GM23338 (cell line): ENCODE measurements around the gene GPC5. TPM values are rescaled to one million over a fixed set of nuclear protein-coding genes. Genes with fewer than 3 reads are reported as not detected.

Experiments used
- ATAC-seq: fragments of 200-7000 bp; cut with Tn5 transposase; 3 replicates; pipeline ENCODE4 v1.9.1; 2020
- DNase-seq: peaks from one replicate; pipeline ENCODE4 v3.0.0-alpha.2; 2015; ENCODE audit warnings: low spot score
- H2AFZ ChIP-seq: fragments of 200-600 bp; sonication (generic); 2 replicates; pipeline ENCODE4 v1.8.0; 2016; ENCODE audit warnings: antibody characterized with exemption, mild to moderate bottlenecking, moderate library complexity
- H3F3A ChIP-seq: fragments of 200-600 bp; sonication (generic); replicated peaks from 2 replicates; pipeline ENCODE4 v1.8.0; 2017; ENCODE audit warnings: antibody characterized with exemption, mixed run types, low read depth
- H3K27ac ChIP-seq: fragments of 200-600 bp; sonication (generic); 2 replicates; pipeline ENCODE4 v1.6.1; 2016; ENCODE audit warnings: low read depth
- H3K27me3 ChIP-seq: fragments of 200-600 bp; sonication (generic); 2 replicates; pipeline ENCODE4 v1.8.0; 2016; ENCODE audit warnings: mild to moderate bottlenecking, mixed run types, moderate library complexity; ENCODE audit not compliant: insufficient read depth
- H3K36me3 ChIP-seq: fragments of 200-600 bp; sonication (generic); 2 replicates; pipeline ENCODE4 v1.8.0; 2016; ENCODE audit warnings: mild to moderate bottlenecking; ENCODE audit not compliant: insufficient read depth
- H3K4me1 ChIP-seq: fragments of 200-600 bp; sonication (generic); 2 replicates; pipeline ENCODE4 v1.8.0; 2016; ENCODE audit warnings: mild to moderate bottlenecking, moderate library complexity; ENCODE audit not compliant: insufficient read depth
- H3K4me2 ChIP-seq: fragments of 200-600 bp; sonication (generic); 2 replicates; pipeline ENCODE4 v1.7.1; 2017; ENCODE audit warnings: mixed run types
- H3K4me3 ChIP-seq: fragments of 200-600 bp; sonication (generic); 2 replicates; pipeline ENCODE4 v1.6.1; 2016; ENCODE audit warnings: mixed run types
- H3K79me2 ChIP-seq: fragments of 200-600 bp; sonication (generic); replicated peaks from 2 replicates; pipeline ENCODE4 v1.8.0; 2017; ENCODE audit warnings: mild to moderate bottlenecking; ENCODE audit not compliant: insufficient read depth
- H3K9me2 ChIP-seq: fragments of 200-600 bp; sonication (generic); 2 replicates; pipeline ENCODE4 v1.8.0; 2017; ENCODE audit not compliant: insufficient read depth
- H4K20me1 ChIP-seq: fragments of 200-600 bp; sonication (generic); replicated peaks from 2 replicates; pipeline ENCODE4 v1.8.0; 2017; ENCODE audit warnings: mild to moderate bottlenecking; ENCODE audit not compliant: insufficient read depth
- H3K27ac Mint-ChIP-seq: 2 replicates; pipeline ENCODE4 v1.8.0; 2020; ENCODE audit warnings: inconsistent platforms, mild to moderate bottlenecking, moderate library complexity, mixed read lengths
- H3K27me3 Mint-ChIP-seq: 3 replicates; pipeline ENCODE4 v1.8.0; 2022; ENCODE audit warnings: low read depth, mild to moderate bottlenecking, moderate library complexity, mixed read lengths, inconsistent platforms; ENCODE audit not compliant: insufficient read depth, poor library complexity
- H3K36me3 Mint-ChIP-seq: 3 replicates; pipeline ENCODE4 v1.8.0; 2021; ENCODE audit warnings: low read depth, mild to moderate bottlenecking, inconsistent platforms, moderate library complexity, mixed read lengths
- H3K4me1 Mint-ChIP-seq: 3 replicates; pipeline ENCODE4 v1.8.0; 2020; ENCODE audit warnings: mild to moderate bottlenecking, inconsistent platforms, mixed read lengths
- H3K4me3 Mint-ChIP-seq: 3 replicates; pipeline ENCODE4 v1.8.0; 2021; ENCODE audit warnings: moderate library complexity, mild to moderate bottlenecking, inconsistent platforms, mixed read lengths
- H3K9me3 Mint-ChIP-seq: 3 replicates; pipeline ENCODE4 v1.8.0; 2020; ENCODE audit warnings: moderate library complexity, mild to moderate bottlenecking, inconsistent platforms, mixed read lengths
- CREB1 ChIP-seq: fragments of 250-450 bp; sonication (Bioruptor Pico); IDR thresholded peaks from 2 replicates; pipeline ENCODE4 v1.5.0; 2020; ENCODE audit warnings: low read depth, mild to moderate bottlenecking, moderate library complexity
- CTCF ChIP-seq, 2 experiments: fragments of 200-600 bp in 1 of 2; sonication (generic) in 1 of 2; conservative IDR thresholded peaks; 2 replicates each; pipeline versions ENCODE4 v1.5.1 to v1.6.1; 2016 to 2017; ENCODE audit warnings: antibody characterized with exemption in 2 of 2, low read depth in 2 of 2, mild to moderate bottlenecking in 2 of 2, moderate library complexity in 1 of 2
- ETS1 ChIP-seq: IDR thresholded peaks from 2 replicates; pipeline ENCODE4 v1.6.1; 2016; ENCODE audit warnings: antibody characterized with exemption
- EZH2 ChIP-seq: fragments of 200-600 bp; sonication (generic); IDR thresholded peaks from one replicate; pipeline ENCODE4 v1.8.0; 2017; ENCODE audit warnings: antibody characterized with exemption, mild to moderate bottlenecking, low read depth; ENCODE audit not compliant: unreplicated experiment
- EZH2phosphoT487 ChIP-seq: fragments of 200-600 bp; sonication (generic); IDR thresholded peaks from one replicate; pipeline ENCODE4 v1.8.1; 2018; ENCODE audit warnings: antibody characterized with exemption; ENCODE audit not compliant: unreplicated experiment
- POLR2AphosphoS5 ChIP-seq: IDR thresholded peaks from 2 replicates; pipeline ENCODE4 v1.6.1; 2016; ENCODE audit warnings: antibody characterized with exemption, low read depth
- REST ChIP-seq: IDR thresholded peaks from one replicate; pipeline ENCODE4 v1.6.1; 2018; ENCODE audit warnings: antibody characterized with exemption; ENCODE audit not compliant: unreplicated experiment
- ZNF114 ChIP-seq: fragments of 250-450 bp; sonication (Bioruptor Pico); IDR thresholded peaks from 2 replicates; pipeline ENCODE4 v1.5.0; 2020; ENCODE audit warnings: mild to moderate bottlenecking, moderate library complexity
- ZNF331 ChIP-seq: fragments of 250-450 bp; sonication (Bioruptor Pico); IDR thresholded peaks from 2 replicates; pipeline ENCODE4 v1.5.0; 2020; ENCODE audit warnings: low read depth, mild to moderate bottlenecking, moderate library complexity
- polyA plus RNA-seq: library from polyadenylated mRNA; unstranded; fragments of >200 nt; fragmentation: Nextera tagmentation; extraction: Ambion mirVana; gene quantifications from 2 replicates; pipeline ENCODE4 v1.2.1, GENCODE V29; 2016
- total RNA-seq: library from RNA; depleted of rRNA; stranded (reverse); fragments of >200 nt; shearing (Covaris generic); gene quantifications from 2 replicates; pipeline ENCODE4 v1.2.3, GENCODE V29; 2014

GPC5 gene
- total and polyA plus RNA-seq, 2 experiments from 2014 or later, result 0.95 to 1.1 TPM

GRCh38 chr13:91868351-91868750 lies 469.9 kb downstream of the GPC5 start:
- no peak overlapping the region for H2AFZ ChIP-seq
- H3K36me3 Mint-ChIP-seq, result no peaks in the 10 kb centered on the region
- no peak overlapping the region for H3K4me3 Mint-ChIP-seq
- no peaks in the 10 kb centered on the region for H3K79me2 ChIP-seq
- ATAC-seq (no peak), DNase-seq (no peak)
- no peaks in the 10 kb centered on the region for H3K36me3 ChIP-seq
- no peak overlapping the region for H3K27ac ChIP-seq
- no peak overlapping the region for H3K27ac Mint-ChIP-seq
- H3F3A ChIP-seq, result no peaks in the 10 kb centered on the region
- H3K9me2 ChIP-seq, result 0 out of 2 replicates have a peak, but pooled peaks cover under 1% of the 10 kb centered on the region
- H3K4me1 ChIP-seq, result no peaks in the 10 kb centered on the region
- H3K4me3 ChIP-seq, result no peak overlapping the region
- TF ChIP-seq EZH2 (no peak), ZNF331 (CRISPR knock-in tag) (no peak), EZH2phosphoT487 (no peak), REST (no peak), CREB1 (CRISPR knock-in tag) (no peak), ZNF114 (no peak), CTCF (conservative IDR thresholded peaks at IDR 0.05; ENCODE audit: low read depth in 2 of 2) (no peak), POLR2AphosphoS5 (no peak)
- H3K9me3 Mint-ChIP-seq, result no peaks in the 10 kb centered on the region
- no peaks in the 10 kb centered on the region for H3K27me3 ChIP-seq
- H3K27me3 Mint-ChIP-seq, result no peaks in the 10 kb centered on the region
- H4K20me1 ChIP-seq, result no peaks in the 10 kb centered on the region
- H3K4me1 Mint-ChIP-seq, result no peaks in the 10 kb centered on the region
- no peak overlapping the region for H3K4me2 ChIP-seq

GRCh38 chr13:91878491-91878890 lies 480.1 kb downstream of the GPC5 start:
- H3K4me3 ChIP-seq, result no peak overlapping the region
- DNase-seq (no peak), ATAC-seq (no peak)
- H3K36me3 ChIP-seq, result no peaks in the 10 kb centered on the region
- no peaks in the 10 kb centered on the region for H3K36me3 Mint-ChIP-seq
- no peaks in the 10 kb centered on the region for H4K20me1 ChIP-seq
- no peaks in the 10 kb centered on the region for H3F3A ChIP-seq
- H3K79me2 ChIP-seq, result no peaks in the 10 kb centered on the region
- H3K9me3 Mint-ChIP-seq, result no peaks in the 10 kb centered on the region
- no peak for TF ChIP-seq ETS1
- TF ChIP-seq ZNF331 (CRISPR knock-in tag), result no peak
- H3K4me1 Mint-ChIP-seq, result peaks cover 9% of the 10 kb centered on the region
- no peak overlapping the region for H3K4me3 Mint-ChIP-seq
- 0 out of 2 replicates have a peak, but pooled peaks cover 4% of the 10 kb centered on the region for H3K9me2 ChIP-seq
- no peaks in the 10 kb centered on the region for H3K27me3 ChIP-seq
- H3K4me2 ChIP-seq, result no peak overlapping the region
- H2AFZ ChIP-seq, result no peak overlapping the region
- no peak overlapping the region for H3K27ac Mint-ChIP-seq
- no peaks in the 10 kb centered on the region for H3K27me3 Mint-ChIP-seq
- no peak overlapping the region for H3K27ac ChIP-seq
- no peaks in the 10 kb centered on the region for H3K4me1 ChIP-seq
